K562 (cell line): ENCODE measurements around the gene RCN2. TPM values are rescaled to one million over a fixed set of nuclear protein-coding genes. Genes with fewer than 3 reads are reported as not detected.

Experiments
- BRF1 ChIP-seq: IDR thresholded peaks from 3 replicates; pipeline ENCODE4 v1.6.1; 2011; ENCODE audit warnings: borderline replicate concordance, mild to moderate bottlenecking; ENCODE audit not compliant: insufficient read length; ENCODE audit errors: extremely low read depth
- PTBP1 ChIP-seq: fragments of 200-400 bp; formaldehyde crosslinking; IDR thresholded peaks from 2 replicates; pipeline ENCODE4 v1.6.1; 2017; ENCODE audit warnings: low read depth, low read length
- RAD51 ChIP-seq: fragments of 450-650 bp; IDR thresholded peaks from 2 replicates; pipeline ENCODE4 v1.7.1; 2016; ENCODE audit warnings: low read depth, mild to moderate bottlenecking, borderline replicate concordance
- SP1 ChIP-seq: sonication (generic); formaldehyde crosslinking; IDR thresholded peaks from 2 replicates; pipeline ENCODE4 v1.8.1; 2022; ENCODE audit warnings: mild to moderate bottlenecking, missing genetic modification reagents
- SREBF1 ChIP-seq: fragments of 150-350 bp; IDR thresholded peaks from 2 replicates; pipeline ENCODE4 v1.6.1; 2014; ENCODE audit warnings: antibody characterized with exemption, low read depth, low read length, borderline replicate concordance
- ZNF707 ChIP-seq: fragments of 250-450 bp; sonication (Bioruptor Pico); conservative IDR thresholded peaks from 2 replicates; pipeline ENCODE4 v1.8.0; 2022; ENCODE audit warnings: inconsistent platforms, mild to moderate bottlenecking, moderate library complexity
- polyA plus RNA-seq, 8 experiments: library from polyadenylated mRNA; depleted of rRNA in 4 of 8; stranded (reverse) in 5 of 8; unstranded in 3 of 8; fragments of >200 nt; fragmentation: Nextera tagmentation in 2 of 8; fragmentation: Illumina TruSeq in 1 of 8; extraction: Ambion mirVana in 2 of 8; extraction: Trizol in 1 of 8; gene quantifications; 2 replicates each; pipeline versions ENCODE4 v1.2.1 to v1.2.3, GENCODE V29; 2011 to 2014; ENCODE audit warnings: inconsistent platforms in 1 of 8, missing spikeins in 1 of 8
- total RNA-seq, 7 experiments: library from RNA; depleted of rRNA in 6 of 7; stranded (reverse); fragments of >200 nt in 6 of 7; fragmentation: Illumina TruSeq in 2 of 7; extraction: Trizol in 2 of 7; gene quantifications; 2 replicates each; pipeline versions ENCODE4 v1.2.1 to v1.2.3, GENCODE V29; 2011 to 2021; ENCODE audit warnings: low replicate concordance in 1 of 7
- TF ChIP-seq, protein P1 (sequence below), 2 experiments: fragments of 450-650 bp in 1 of 2; sonication (generic) in 1 of 2; formaldehyde crosslinking in 1 of 2; IDR thresholded peaks; 2 replicates each; pipeline versions ENCODE4 v1.7.1 to v1.9.0; 2016 to 2022; ENCODE audit warnings: inconsistent platforms in 1 of 2, mild to moderate bottlenecking in 1 of 2, missing genetic modification reagents in 1 of 2
- TF ChIP-seq, protein P2 (sequence below): sonication (generic); formaldehyde crosslinking; IDR thresholded peaks from 2 replicates; pipeline ENCODE4 v1.8.0; 2022; ENCODE audit warnings: missing genetic modification reagents, mild to moderate bottlenecking, moderate library complexity, borderline replicate concordance
- TF ChIP-seq, protein P3 (sequence below): fragments of 250-450 bp; sonication (Bioruptor Pico); IDR thresholded peaks from 2 replicates; pipeline ENCODE4 v1.4.0; 2020

The RCN2 gene
- total and polyA plus RNA-seq, 9 of the 15 experiments (the other 6 are each of a cell fraction or from before 2014, with no cell fraction given), result 20.9 to 63.6 (median 52.8) TPM

DNA sequence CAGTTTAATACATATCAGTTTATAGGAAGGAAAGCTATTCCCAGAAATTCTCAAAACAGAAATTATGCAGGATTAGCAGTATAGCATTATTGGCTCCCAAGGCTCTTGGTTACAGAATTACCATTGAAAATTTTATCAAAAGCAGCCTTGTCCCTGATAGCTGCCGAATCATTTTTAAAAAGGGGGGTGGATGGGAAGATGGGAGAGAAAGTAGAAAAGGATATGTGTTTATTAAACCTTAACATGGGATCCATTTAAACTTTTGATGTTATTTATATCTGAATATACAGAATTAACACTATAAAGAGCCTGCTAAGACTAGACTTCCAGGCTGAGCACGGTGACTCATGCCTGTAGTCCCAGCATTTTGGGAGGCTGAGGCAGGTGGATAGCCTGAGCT lies 10.8 kb downstream of the RCN2 start (continued):
- TF ChIP-seq, protein P1, sequence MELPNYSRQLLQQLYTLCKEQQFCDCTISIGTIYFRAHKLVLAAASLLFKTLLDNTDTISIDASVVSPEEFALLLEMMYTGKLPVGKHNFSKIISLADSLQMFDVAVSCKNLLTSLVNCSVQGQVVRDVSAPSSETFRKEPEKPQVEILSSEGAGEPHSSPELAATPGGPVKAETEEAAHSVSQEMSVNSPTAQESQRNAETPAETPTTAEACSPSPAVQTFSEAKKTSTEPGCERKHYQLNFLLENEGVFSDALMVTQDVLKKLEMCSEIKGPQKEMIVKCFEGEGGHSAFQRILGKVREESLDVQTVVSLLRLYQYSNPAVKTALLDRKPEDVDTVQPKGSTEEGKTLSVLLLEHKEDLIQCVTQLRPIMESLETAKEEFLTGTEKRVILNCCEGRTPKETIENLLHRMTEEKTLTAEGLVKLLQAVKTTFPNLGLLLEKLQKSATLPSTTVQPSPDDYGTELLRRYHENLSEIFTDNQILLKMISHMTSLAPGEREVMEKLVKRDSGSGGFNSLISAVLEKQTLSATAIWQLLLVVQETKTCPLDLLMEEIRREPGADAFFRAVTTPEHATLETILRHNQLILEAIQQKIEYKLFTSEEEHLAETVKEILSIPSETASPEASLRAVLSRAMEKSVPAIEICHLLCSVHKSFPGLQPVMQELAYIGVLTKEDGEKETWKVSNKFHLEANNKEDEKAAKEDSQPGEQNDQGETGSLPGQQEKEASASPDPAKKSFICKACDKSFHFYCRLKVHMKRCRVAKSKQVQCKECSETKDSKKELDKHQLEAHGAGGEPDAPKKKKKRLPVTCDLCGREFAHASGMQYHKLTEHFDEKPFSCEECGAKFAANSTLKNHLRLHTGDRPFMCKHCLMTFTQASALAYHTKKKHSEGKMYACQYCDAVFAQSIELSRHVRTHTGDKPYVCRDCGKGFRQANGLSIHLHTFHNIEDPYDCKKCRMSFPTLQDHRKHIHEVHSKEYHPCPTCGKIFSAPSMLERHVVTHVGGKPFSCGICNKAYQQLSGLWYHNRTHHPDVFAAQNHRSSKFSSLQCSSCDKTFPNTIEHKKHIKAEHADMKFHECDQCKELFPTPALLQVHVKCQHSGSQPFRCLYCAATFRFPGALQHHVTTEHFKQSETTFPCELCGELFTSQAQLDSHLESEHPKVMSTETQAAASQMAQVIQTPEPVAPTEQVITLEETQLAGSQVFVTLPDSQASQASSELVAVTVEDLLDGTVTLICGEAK (IDR thresholded peaks at IDR 0.05), result no peak
- TF ChIP-seq, protein P1 (CRISPR knock-in tag; IDR thresholded peaks at IDR 0.05), result no peak
- TF ChIP-seq BRF1 (no peak), PTBP1 (no peak), RAD51 (no peak), SREBF1 (no peak), ZNF707 (CRISPR knock-in tag) (no peak), SP1 (CRISPR knock-in tag) (no peak)
- TF ChIP-seq, protein P2, sequence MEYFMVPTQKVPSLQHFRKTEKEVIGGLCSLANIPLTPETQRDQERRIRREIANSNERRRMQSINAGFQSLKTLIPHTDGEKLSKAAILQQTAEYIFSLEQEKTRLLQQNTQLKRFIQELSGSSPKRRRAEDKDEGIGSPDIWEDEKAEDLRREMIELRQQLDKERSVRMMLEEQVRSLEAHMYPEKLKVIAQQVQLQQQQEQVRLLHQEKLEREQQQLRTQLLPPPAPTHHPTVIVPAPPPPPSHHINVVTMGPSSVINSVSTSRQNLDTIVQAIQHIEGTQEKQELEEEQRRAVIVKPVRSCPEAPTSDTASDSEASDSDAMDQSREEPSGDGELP (CRISPR knock-in tag), result no peak
- TF ChIP-seq, protein P3, sequence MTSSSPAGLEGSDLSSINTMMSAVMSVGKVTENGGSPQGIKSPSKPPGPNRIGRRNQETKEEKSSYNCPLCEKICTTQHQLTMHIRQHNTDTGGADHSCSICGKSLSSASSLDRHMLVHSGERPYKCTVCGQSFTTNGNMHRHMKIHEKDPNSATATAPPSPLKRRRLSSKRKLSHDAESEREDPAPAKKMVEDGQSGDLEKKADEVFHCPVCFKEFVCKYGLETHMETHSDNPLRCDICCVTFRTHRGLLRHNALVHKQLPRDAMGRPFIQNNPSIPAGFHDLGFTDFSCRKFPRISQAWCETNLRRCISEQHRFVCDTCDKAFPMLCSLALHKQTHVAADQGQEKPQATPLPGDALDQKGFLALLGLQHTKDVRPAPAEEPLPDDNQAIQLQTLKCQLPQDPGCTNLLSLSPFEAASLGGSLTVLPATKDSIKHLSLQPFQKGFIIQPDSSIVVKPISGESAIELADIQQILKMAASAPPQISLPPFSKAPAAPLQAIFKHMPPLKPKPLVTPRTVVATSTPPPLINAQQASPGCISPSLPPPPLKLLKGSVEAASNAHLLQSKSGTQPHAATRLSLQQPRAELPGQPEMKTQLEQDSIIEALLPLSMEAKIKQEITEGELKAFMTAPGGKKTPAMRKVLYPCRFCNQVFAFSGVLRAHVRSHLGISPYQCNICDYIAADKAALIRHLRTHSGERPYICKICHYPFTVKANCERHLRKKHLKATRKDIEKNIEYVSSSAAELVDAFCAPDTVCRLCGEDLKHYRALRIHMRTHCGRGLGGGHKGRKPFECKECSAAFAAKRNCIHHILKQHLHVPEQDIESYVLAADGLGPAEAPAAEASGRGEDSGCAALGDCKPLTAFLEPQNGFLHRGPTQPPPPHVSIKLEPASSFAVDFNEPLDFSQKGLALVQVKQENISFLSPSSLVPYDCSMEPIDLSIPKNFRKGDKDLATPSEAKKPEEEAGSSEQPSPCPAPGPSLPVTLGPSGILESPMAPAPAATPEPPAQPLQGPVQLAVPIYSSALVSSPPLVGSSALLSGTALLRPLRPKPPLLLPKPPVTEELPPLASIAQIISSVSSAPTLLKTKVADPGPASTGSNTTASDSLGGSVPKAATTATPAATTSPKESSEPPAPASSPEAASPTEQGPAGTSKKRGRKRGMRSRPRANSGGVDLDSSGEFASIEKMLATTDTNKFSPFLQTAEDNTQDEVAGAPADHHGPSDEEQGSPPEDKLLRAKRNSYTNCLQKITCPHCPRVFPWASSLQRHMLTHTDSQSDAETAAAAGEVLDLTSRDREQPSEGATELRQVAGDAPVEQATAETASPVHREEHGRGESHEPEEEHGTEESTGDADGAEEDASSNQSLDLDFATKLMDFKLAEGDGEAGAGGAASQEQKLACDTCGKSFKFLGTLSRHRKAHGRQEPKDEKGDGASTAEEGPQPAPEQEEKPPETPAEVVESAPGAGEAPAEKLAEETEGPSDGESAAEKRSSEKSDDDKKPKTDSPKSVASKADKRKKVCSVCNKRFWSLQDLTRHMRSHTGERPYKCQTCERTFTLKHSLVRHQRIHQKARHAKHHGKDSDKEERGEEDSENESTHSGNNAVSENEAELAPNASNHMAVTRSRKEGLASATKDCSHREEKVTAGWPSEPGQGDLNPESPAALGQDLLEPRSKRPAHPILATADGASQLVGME (CRISPR knock-in tag), result no peak
